ENCODE measurements around the gene VSIR. TPM values are rescaled to one million over a fixed set of nuclear protein-coding genes. Genes with fewer than 3 reads are reported as not detected.

The VSIR gene
- total and polyA plus RNA-seq, 9 of the 15 experiments (the other 6 are each of a cell fraction or from before 2014, with no cell fraction given) = 0.14 to 20.5 (median 9.3) TPM

DNA sequence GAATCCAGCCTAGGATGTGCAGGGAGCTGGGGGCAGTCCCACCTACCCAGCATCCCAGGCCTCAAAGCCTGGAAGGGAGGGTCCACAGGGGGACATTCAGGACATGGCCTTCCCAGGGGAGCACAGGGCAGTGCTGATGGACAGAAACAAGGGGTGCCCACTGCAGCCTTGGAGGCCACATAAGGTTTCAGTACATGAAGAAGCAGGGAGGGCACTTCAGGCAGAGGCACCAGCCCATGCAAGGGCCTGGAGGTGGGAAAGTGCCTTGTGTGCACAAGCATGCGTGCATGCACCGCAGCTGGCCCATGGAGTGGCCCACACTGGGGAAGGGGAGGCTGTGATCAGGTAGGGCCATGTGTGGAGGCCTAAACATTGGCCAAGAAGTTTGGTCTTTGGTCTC is 62.8 kb downstream of the VSIR start:
- no peaks in the 10 kb centered on the region for H3K36me3 ChIP-seq (ENCODE audit: control insufficient read depth, insufficient read depth, low read length)
- H3K79me2 ChIP-seq (ENCODE audit: control insufficient read depth, insufficient read depth, low read length) = no peaks in the 10 kb centered on the region
- no peaks in the 10 kb centered on the region for H3K9me3 ChIP-seq (replicated peaks; ENCODE audit: control insufficient read depth, insufficient read depth, low read depth, low read length)
- ChIA-PET CTCF (ENCODE audit: low intra/inter-chr PET ratio) (no interaction called here), POLR2A (interaction anchor here (0.6 kb wide), 1 partner anchor 13 kb away, joined by 3 read pairs; no protein-coding TSS in a partner anchor)
- DNase-seq (ENCODE audit: extremely low read depth in 1 of 4, low spot score in 3 of 4) (no peak), FAIRE-seq (no peak), ATAC-seq (no peak)
- no peak overlapping the region for H3K4me3 ChIP-seq
- H4K20me1 ChIP-seq (replicated peaks; ENCODE audit: control insufficient read depth, insufficient read depth, low read length) = no peaks in the 10 kb centered on the region
- H3K27ac ChIP-seq (ENCODE audit: extremely low read depth, low read depth, low read length) = no peak overlapping the region
- no peaks in the 10 kb centered on the region for H3K9me1 ChIP-seq (ENCODE audit: control insufficient read depth, insufficient read depth, low read length)
- 87% methylated on average over 2 of the region's 2 CpGs for WGBS (ENCODE audit: insufficient coverage, low coverage, missing lambda C conversion rate)
- in situ Hi-C loops (cut with MboI) (loop anchor here (5.0 kb wide), 1 partner anchor 102 kb away; no protein-coding TSS in a partner anchor), intact Hi-C loops (cut with micrococcal nuclease) (no loop called here)
- no peaks in the 10 kb centered on the region for H3K27me3 ChIP-seq (ENCODE audit: control insufficient read depth in 2 of 2, insufficient read depth in 2 of 2, low read length in 2 of 2)
- H3K4me1 ChIP-seq (replicated peaks in 1 of 2; ENCODE audit: control insufficient read depth in 2 of 2, insufficient read depth in 2 of 2, low read length in 2 of 2) = peaks cover 24 to 65% of the 10 kb centered on the region in 2 experiments
- H2AFZ ChIP-seq (ENCODE audit: low read depth, low read length) = no peak overlapping the region
- BruUV-seq (replicated peaks) = no TSS peak
- H3K9ac ChIP-seq (ENCODE audit: insufficient read depth in 1 of 2, low read depth in 2 of 2, low read length in 2 of 2) = peak overlapping the region in 1 of 2 experiments; percentile 8; a peak in 1 of 4 replicates
- H3K4me2 ChIP-seq (ENCODE audit: insufficient read depth, low read length) = no peak overlapping the region
- TF ChIP-seq, protein P1, sequence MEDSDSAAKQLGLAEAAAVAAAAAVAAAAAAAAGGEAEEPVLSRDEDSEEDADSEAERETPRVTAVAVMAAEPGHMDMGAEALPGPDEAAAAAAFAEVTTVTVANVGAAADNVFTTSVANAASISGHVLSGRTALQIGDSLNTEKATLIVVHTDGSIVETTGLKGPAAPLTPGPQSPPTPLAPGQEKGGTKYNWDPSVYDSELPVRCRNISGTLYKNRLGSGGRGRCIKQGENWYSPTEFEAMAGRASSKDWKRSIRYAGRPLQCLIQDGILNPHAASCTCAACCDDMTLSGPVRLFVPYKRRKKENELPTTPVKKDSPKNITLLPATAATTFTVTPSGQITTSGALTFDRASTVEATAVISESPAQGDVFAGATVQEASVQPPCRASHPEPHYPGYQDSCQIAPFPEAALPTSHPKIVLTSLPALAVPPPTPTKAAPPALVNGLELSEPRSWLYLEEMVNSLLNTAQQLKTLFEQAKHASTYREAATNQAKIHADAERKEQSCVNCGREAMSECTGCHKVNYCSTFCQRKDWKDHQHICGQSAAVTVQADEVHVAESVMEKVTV (CRISPR knock-in tag; IDR thresholded peaks at IDR 0.05) = no peak
- TF ChIP-seq, protein P2, sequence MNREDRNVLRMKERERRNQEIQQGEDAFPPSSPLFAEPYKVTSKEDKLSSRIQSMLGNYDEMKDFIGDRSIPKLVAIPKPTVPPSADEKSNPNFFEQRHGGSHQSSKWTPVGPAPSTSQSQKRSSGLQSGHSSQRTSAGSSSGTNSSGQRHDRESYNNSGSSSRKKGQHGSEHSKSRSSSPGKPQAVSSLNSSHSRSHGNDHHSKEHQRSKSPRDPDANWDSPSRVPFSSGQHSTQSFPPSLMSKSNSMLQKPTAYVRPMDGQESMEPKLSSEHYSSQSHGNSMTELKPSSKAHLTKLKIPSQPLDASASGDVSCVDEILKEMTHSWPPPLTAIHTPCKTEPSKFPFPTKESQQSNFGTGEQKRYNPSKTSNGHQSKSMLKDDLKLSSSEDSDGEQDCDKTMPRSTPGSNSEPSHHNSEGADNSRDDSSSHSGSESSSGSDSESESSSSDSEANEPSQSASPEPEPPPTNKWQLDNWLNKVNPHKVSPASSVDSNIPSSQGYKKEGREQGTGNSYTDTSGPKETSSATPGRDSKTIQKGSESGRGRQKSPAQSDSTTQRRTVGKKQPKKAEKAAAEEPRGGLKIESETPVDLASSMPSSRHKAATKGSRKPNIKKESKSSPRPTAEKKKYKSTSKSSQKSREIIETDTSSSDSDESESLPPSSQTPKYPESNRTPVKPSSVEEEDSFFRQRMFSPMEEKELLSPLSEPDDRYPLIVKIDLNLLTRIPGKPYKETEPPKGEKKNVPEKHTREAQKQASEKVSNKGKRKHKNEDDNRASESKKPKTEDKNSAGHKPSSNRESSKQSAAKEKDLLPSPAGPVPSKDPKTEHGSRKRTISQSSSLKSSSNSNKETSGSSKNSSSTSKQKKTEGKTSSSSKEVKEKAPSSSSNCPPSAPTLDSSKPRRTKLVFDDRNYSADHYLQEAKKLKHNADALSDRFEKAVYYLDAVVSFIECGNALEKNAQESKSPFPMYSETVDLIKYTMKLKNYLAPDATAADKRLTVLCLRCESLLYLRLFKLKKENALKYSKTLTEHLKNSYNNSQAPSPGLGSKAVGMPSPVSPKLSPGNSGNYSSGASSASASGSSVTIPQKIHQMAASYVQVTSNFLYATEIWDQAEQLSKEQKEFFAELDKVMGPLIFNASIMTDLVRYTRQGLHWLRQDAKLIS (CRISPR knock-in tag; IDR thresholded peaks at IDR 0.05) = no peak
- TF ChIP-seq TCF7L2 (IDR thresholded peaks at IDR 0.05; ENCODE audit: low read depth, low read length) (no peak), CSDE1 (IDR thresholded peaks at IDR 0.05) (no peak), HSF4 (CRISPR knock-in tag; IDR thresholded peaks at IDR 0.05; ENCODE audit: borderline replicate concordance) (no peak), ZNF384 (IDR thresholded peaks at IDR 0.05; ENCODE audit: low read depth, low read length) (no peak), ZSCAN32 (CRISPR knock-in tag; IDR thresholded peaks at IDR 0.05) (no peak), KDM5B (IDR thresholded peaks at IDR 0.05; ENCODE audit: insufficient replicate concordance, low read depth, low read length) (no peak), PYGO2 (tag; IDR thresholded peaks at IDR 0.05) (no peak), POLR2AphosphoS5 (IDR thresholded peaks at IDR 0.05; ENCODE audit: control insufficient read depth, insufficient read depth, low read depth, low read length) (no peak), MYNN (IDR thresholded peaks at IDR 0.05) (no peak), MYNN (CRISPR knock-in tag; IDR thresholded peaks at IDR 0.05) (no peak), POLR2B (IDR thresholded peaks at IDR 0.05; ENCODE audit: low read depth, partially characterized antibody) (no peak), KLF1 (tag; IDR thresholded peaks at IDR 0.05) (no peak), ZC3H8 (IDR thresholded peaks at IDR 0.05) (no peak), RAD21 (CRISPR knock-in tag; conservative IDR thresholded peaks at IDR 0.05 in 1 of 2, IDR thresholded peaks at IDR 0.05 in 1 of 2) (no peak), ZFP30 (CRISPR knock-in tag; IDR thresholded peaks at IDR 0.05; ENCODE audit: borderline replicate concordance) (no peak)
- TF ChIP-seq, protein P3, sequence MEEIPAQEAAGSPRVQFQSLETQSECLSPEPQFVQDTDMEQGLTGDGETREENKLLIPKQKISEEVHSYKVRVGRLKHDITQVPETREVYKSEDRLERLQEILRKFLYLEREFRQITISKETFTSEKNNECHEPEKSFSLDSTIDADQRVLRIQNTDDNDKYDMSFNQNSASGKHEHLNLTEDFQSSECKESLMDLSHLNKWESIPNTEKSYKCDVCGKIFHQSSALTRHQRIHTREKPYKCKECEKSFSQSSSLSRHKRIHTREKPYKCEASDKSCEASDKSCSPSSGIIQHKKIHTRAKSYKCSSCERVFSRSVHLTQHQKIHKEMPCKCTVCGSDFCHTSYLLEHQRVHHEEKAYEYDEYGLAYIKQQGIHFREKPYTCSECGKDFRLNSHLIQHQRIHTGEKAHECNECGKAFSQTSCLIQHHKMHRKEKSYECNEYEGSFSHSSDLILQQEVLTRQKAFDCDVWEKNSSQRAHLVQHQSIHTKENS (CRISPR knock-in tag; IDR thresholded peaks at IDR 0.05) = no peak
